Muscle of leg (tissue), 11 donors: ENCODE measurements around the gene TIPIN. TPM values are rescaled to one million over a fixed set of nuclear protein-coding genes. Genes with fewer than 3 reads are reported as not detected.
"Not testable (repeated sequence)": the region's sequence is repeated elsewhere in the genome, so short reads cannot be mapped to it uniquely, and the experiment has no call there.

Experiments
- DNase-seq: peaks from one replicate; pipeline ENCODE4 v3.0.0; 2013
- H3K27ac ChIP-seq: one replicate; pipeline ENCODE4 v1.5.1; 2013; ENCODE audit warnings: mild to moderate bottlenecking, low read length, control low read depth
- H3K27me3 ChIP-seq: one replicate; pipeline ENCODE4 v1.6.1; 2013; ENCODE audit warnings: low read length; ENCODE audit not compliant: control insufficient read depth, insufficient read depth
- H3K36me3 ChIP-seq: one replicate; pipeline ENCODE4 v1.6.1; 2013; ENCODE audit warnings: low read length; ENCODE audit not compliant: control insufficient read depth, insufficient read depth
- H3K4me1 ChIP-seq: one replicate; pipeline ENCODE4 v1.6.1; 2013; ENCODE audit warnings: low read length; ENCODE audit not compliant: control insufficient read depth, insufficient read depth
- H3K4me3 ChIP-seq: one replicate; pipeline ENCODE4 v1.5.1; 2013; ENCODE audit warnings: low read length, control low read depth
- H3K9me3 ChIP-seq: replicated peaks from 2 replicates; pipeline ENCODE4 v1.6.1; 2013; ENCODE audit warnings: low read depth, low read length; ENCODE audit not compliant: control insufficient read depth
- WGBS: methylation state at CpG from one replicate; pipeline ENCODE4 v1.1.5; 2013; ENCODE audit warnings: missing lambda C conversion rate; ENCODE audit not compliant: insufficient coverage; 5-methylcytosine and 5-hydroxymethylcytosine counted together
- polyA plus RNA-seq, 8 donors: library from polyadenylated mRNA; unstranded; fragments of 120-200 nt; gene quantifications; one replicate each; pipeline versions ENCODE4 v1.2.1 to v1.2.3, GENCODE V29; 2013; ENCODE audit warnings: inconsistent platforms in 1 of 8, low replicate concordance in 1 of 8; ENCODE audit not compliant: insufficient read length in 8 of 8, insufficient read depth in 1 of 8
- total RNA-seq: library from RNA; stranded (reverse); fragments of 120-200 nt; gene quantifications from one replicate; pipeline ENCODE4 v1.2.4, GENCODE V29; 2013

Gene TIPIN
- total and polyA plus RNA-seq, 9 donors, result 9.1 to 12.7 (median 11.0) TPM

- H3K9me3 ChIP-seq, result no peaks in the 10 kb centered on the region
- H3K4me3 ChIP-seq, result no peak overlapping the region
- H3K27me3 ChIP-seq, result no peaks in the 10 kb centered on the region
- WGBS, result 58% methylated on average over 2 of the region's 3 CpGs
- H3K27ac ChIP-seq, result no peak overlapping the region
- no peak for DNase-seq
- peaks cover 17% of the 10 kb centered on the region for H3K4me1 ChIP-seq
- H3K36me3 ChIP-seq, result peaks cover 6% of the 10 kb centered on the region
Measured at GRCh38 chr15:66400351-66400774, 43.9 kb upstream of the TIPIN start.

GRCh38 chr15:66399276-66399675, 42.8 kb upstream of the TIPIN start:
- H3K36me3 ChIP-seq, result peaks cover 6% of the 10 kb centered on the region
- WGBS, result 90% methylated on average over 6 of the region's 8 CpGs
- no peak for DNase-seq
- H3K4me3 ChIP-seq, result no peak overlapping the region
- H3K27ac ChIP-seq, result no peak overlapping the region
- no peaks in the 10 kb centered on the region for H3K9me3 ChIP-seq
- no peaks in the 10 kb centered on the region for H3K27me3 ChIP-seq
- peaks cover 9% of the 10 kb centered on the region for H3K4me1 ChIP-seq

GRCh38 chr15:66394915-66395314, 38.4 kb upstream of the TIPIN start:
- H3K4me1 ChIP-seq, result peaks cover 3% of the 10 kb centered on the region
- peaks cover 10% of the 10 kb centered on the region for H3K36me3 ChIP-seq
- H3K27me3 ChIP-seq, result no peaks in the 10 kb centered on the region
- H3K4me3 ChIP-seq, result no peak overlapping the region
- no peaks in the 10 kb centered on the region for H3K9me3 ChIP-seq
- no peak overlapping the region for H3K27ac ChIP-seq
- DNase-seq, result no peak
- no CpG with 5 or more reads among the region's 1 CpG for WGBS

- WGBS, result no CpG with 5 or more reads among the region's 1 CpG
- Histone ChIP-seq H3K36me3 (peaks cover 13% of the 10 kb centered on the region), H3K27ac (no peak overlapping the region), H3K27me3 (no peaks in the 10 kb centered on the region), H3K9me3 (no peaks in the 10 kb centered on the region), H3K4me3 (no peak overlapping the region), H3K4me1 (peaks cover 3% of the 10 kb centered on the region)
- no peak for DNase-seq
Measured at GRCh38 chr15:66394472-66394871, 38.0 kb upstream of the TIPIN start.

GRCh38 chr15:66393037-66393436, 36.6 kb upstream of the TIPIN start:
- no CpG with 5 or more reads among the region's 1 CpG for WGBS
- H3K27me3 ChIP-seq, H3K27ac ChIP-seq, DNase-seq, H3K4me3 ChIP-seq, H3K4me1 ChIP-seq, H3K9me3 ChIP-seq: not testable (repeated sequence)
- H3K36me3 ChIP-seq, result peaks cover 11% of the 10 kb centered on the region

- 13% methylated on average over 1 of the region's 1 CpG for WGBS
- Histone ChIP-seq H3K27me3 (no peaks in the 10 kb centered on the region), H3K9me3 (no peaks in the 10 kb centered on the region), H3K36me3 (peaks cover 8% of the 10 kb centered on the region), H3K27ac (no peak overlapping the region), H3K4me3 (no peak overlapping the region), H3K4me1 (peaks cover 13% of the 10 kb centered on the region)
- peak; percentile 45 for DNase-seq
Measured at GRCh38 chr15:66390678-66391077, 34.2 kb upstream of the TIPIN start.

GRCh38 chr15:66389859-66390381, 33.4 kb upstream of the TIPIN start:
- peaks cover 13% of the 10 kb centered on the region for H3K4me1 ChIP-seq
- no peak for DNase-seq
- peaks cover 8% of the 10 kb centered on the region for H3K36me3 ChIP-seq
- H3K9me3 ChIP-seq, result no peaks in the 10 kb centered on the region
- no peaks in the 10 kb centered on the region for H3K27me3 ChIP-seq
- no peak overlapping the region for H3K4me3 ChIP-seq
- H3K27ac ChIP-seq, result no peak overlapping the region

- H3K4me3 ChIP-seq, result no peak overlapping the region
- WGBS, result 87% methylated on average over 3 of the region's 14 CpGs
- no peaks in the 10 kb centered on the region for H3K9me3 ChIP-seq
- H3K27ac ChIP-seq, result no peak overlapping the region
- no peak for DNase-seq
- peaks cover 8% of the 10 kb centered on the region for H3K36me3 ChIP-seq
- H3K27me3 ChIP-seq, result no peaks in the 10 kb centered on the region
- H3K4me1 ChIP-seq, result peaks cover 13% of the 10 kb centered on the region
Measured at GRCh38 chr15:66389098-66389858, 32.8 kb upstream of the TIPIN start.

GRCh38 chr15:66388576-66388975, 32.1 kb upstream of the TIPIN start:
- peaks cover 8% of the 10 kb centered on the region for H3K36me3 ChIP-seq
- no peak overlapping the region for H3K27ac ChIP-seq
- peaks cover 13% of the 10 kb centered on the region for H3K4me1 ChIP-seq
- peak overlapping the region; percentile 92 for H3K4me3 ChIP-seq
- no peaks in the 10 kb centered on the region for H3K9me3 ChIP-seq
- WGBS, result no CpG with 5 or more reads among the region's 5 CpGs
- DNase-seq, result no peak
- no peaks in the 10 kb centered on the region for H3K27me3 ChIP-seq

- no CpG with 5 or more reads among the region's 3 CpGs for WGBS
- Histone ChIP-seq H3K4me3 (peak overlapping the region; percentile 92), H3K27ac (no peak overlapping the region), H3K36me3 (peaks cover 8% of the 10 kb centered on the region), H3K9me3 (no peaks in the 10 kb centered on the region), H3K27me3 (no peaks in the 10 kb centered on the region), H3K4me1 (peaks cover 13% of the 10 kb centered on the region)
- no peak for DNase-seq
Measured at GRCh38 chr15:66388043-66388363, 31.5 kb upstream of the TIPIN start.
